Prostate gland (tissue), 2 donors: Measurements from ENCODE around the gene MTERF1.

Experiments used
- CTCF ChIP-seq, 4 experiments: fragments of 200-600 bp in 2 of 4; fragments of 450-650 bp in 2 of 4; sonication (generic) in 2 of 4; IDR thresholded peaks; 1 replicate in 3 of 4; 2 replicates in 1 of 4; pipeline ENCODE4 v1.5.1; 2016 to 2019; ENCODE audit warnings: antibody characterized with exemption in 4 of 4, mild to moderate bottlenecking in 2 of 4, moderate library complexity in 2 of 4
- POLR2A ChIP-seq: fragments of 450-650 bp; IDR thresholded peaks from one replicate; pipeline ENCODE4 v1.6.1; 2016; ENCODE audit warnings: antibody characterized with exemption, mild to moderate bottlenecking

GRCh38 chr7:91916051-91916440, 35.5 kb upstream of the MTERF1 start:
- no peak for TF ChIP-seq CTCF (IDR thresholded peaks at IDR 0.05)
- no peak for TF ChIP-seq POLR2A
